Breast epithelium (tissue), 3 donors: Measurements from ENCODE around the gene ALKBH6.

Source experiments
- POLR2A ChIP-seq: fragments of 450-650 bp; IDR thresholded peaks from one replicate; pipeline ENCODE4 v1.6.1; 2016; ENCODE audit warnings: antibody characterized with exemption, mild to moderate bottlenecking, moderate library complexity
- POLR2AphosphoS5 ChIP-seq, 3 donors: sonication (generic); formaldehyde crosslinking; IDR thresholded peaks; one replicate each; pipeline ENCODE4 v1.6.1; 2017; ENCODE audit warnings: antibody characterized with exemption in 3 of 3
- TF ChIP-seq, protein P1 (sequence below), 3 donors: fragments of 450-650 bp; IDR thresholded peaks; one replicate each; pipeline ENCODE4 v1.5.1; 2016 to 2017; ENCODE audit warnings: antibody characterized with exemption in 3 of 3, mild to moderate bottlenecking in 3 of 3, moderate library complexity in 3 of 3

DNA sequence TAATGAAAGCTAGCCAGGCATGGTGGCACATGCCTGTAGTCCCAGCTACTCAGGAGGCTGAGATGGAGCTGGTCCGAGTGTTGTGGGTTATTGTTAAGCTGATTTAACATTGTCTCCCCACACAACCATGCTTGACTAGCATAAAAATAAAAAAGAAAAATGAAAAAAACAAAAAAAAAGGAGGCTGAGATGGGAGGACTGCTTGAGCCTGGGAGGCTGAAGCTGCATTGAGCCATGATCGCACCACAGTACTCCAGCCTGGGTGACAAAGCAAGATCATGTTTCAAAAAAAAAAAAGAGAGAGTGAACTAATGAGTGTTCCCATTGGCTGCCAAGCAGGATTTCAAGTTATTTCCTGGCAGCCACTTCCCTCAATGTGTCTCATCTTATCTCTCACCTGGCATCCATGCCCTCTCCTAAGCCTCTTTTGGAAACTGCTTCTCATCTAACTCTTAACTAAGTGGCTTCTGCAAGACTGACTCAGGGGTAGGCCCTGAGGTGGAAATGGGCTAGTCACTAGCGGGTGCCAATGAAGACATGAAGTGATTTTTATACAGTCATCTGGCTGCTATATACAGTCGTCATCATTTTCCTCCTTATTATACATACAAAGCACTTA, 35.2 kb upstream of the ALKBH6 start:
- TF ChIP-seq, protein P1, sequence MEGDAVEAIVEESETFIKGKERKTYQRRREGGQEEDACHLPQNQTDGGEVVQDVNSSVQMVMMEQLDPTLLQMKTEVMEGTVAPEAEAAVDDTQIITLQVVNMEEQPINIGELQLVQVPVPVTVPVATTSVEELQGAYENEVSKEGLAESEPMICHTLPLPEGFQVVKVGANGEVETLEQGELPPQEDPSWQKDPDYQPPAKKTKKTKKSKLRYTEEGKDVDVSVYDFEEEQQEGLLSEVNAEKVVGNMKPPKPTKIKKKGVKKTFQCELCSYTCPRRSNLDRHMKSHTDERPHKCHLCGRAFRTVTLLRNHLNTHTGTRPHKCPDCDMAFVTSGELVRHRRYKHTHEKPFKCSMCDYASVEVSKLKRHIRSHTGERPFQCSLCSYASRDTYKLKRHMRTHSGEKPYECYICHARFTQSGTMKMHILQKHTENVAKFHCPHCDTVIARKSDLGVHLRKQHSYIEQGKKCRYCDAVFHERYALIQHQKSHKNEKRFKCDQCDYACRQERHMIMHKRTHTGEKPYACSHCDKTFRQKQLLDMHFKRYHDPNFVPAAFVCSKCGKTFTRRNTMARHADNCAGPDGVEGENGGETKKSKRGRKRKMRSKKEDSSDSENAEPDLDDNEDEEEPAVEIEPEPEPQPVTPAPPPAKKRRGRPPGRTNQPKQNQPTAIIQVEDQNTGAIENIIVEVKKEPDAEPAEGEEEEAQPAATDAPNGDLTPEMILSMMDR (IDR thresholded peaks at IDR 0.05) = no peak
- TF ChIP-seq POLR2AphosphoS5 (IDR thresholded peaks at IDR 0.05) (no peak), POLR2A (no peak)
